Effector CD4-positive, alpha-beta T cell (primary cell): ENCODE results near the gene STS.

ENCODE experiments used
- DNase-seq: peaks from one replicate; pipeline ENCODE4 v3.0.0-alpha.2; 2020

STS gene

DNA sequence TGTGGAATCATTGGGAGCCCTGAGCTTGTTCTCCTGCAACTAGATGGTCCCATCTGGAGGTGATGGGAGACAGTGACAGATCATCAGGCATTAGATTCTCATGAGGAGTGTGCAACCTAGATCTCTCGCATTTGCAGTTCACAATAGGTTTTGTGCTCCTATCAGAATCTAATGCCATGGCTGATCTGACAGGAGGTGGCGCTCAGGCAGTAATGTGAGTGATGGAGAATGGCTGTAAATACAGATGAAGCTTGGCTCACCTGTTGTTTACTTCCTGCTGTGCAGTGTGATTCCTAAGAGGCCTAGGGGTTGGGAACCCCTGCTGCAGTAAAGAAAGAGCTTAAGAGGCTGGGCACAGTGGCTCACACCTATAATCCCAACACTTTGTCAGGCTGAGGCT lies 42.6 kb downstream of the STS start:
- DNase-seq, result no peak

DNA sequence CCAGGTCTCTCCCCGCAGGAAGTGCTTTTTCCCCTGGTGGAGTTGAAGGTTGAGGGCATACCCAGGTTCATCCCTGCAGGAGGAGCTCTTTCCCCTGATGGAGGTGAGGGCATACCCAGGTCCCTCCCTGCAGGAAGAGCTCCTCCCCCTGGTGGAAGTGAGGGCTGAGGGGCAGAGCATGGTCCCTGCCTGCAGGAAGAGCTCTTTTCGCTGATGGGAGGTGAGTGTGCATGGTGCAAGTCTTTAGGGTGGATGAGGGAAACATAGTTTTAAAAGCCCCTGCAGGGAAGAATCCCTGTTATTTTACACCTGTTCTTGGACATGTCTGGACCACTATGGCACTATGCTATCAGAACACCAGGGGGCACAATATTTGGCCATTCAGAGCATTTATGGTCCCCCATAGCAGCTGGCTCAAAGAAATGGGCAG lies 44.2 kb downstream of the STS start:
- DNase-seq, result no peak

DNA sequence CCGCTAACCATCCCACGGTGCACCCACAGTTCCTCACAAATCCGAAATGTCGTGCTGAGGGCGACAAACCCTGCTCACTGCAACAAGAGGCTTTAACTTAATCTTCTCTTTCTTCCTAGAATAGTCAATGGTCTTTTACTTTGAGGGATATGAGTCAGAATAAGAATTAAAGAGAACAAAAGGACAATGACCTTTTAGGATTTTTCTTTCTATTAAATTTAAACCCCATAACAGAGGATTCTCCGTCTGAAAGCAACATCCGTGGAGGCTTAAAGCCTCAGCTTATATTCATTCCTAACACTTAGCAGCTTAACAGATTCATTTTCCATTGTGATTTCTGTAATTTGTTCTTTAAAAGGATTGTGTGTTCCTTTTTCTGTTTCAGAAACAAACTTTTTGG lies 45.4 kb downstream of the STS start:
- DNase-seq, result no peak

DNA sequence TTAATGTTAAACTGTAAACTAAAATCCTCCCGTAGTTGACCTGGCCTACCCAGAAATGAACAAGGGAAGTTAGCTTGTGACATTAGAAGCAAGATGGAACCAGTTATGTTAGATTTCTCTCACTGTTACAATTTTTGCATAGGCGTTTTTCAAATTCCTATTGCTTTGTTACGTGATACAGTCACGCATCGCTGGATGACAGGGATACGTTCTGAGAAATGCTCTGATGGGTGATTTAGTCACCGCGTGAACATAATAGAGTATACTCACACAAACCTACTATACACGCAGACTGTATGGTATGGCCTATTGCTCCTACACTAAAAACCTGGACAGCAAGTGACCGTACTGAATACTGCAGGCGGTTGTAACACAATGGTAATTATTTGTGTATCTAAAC lies 47.1 kb downstream of the STS start:
- DNase-seq, result no peak
